DMS153 treated with DMSO at 0.1 percent for 48 hours (cell line): Measurements from ENCODE around the gene ARMC7.
"Not testable (repeated sequence)": the region's sequence is repeated elsewhere in the genome, so short reads cannot be mapped to it uniquely, and the experiment has no call there.

ENCODE experiments used
- DNase-seq: peaks from one replicate; lab custom pipeline; 2025; ENCODE audit not compliant: unreplicated experiment; lab: John Stamatoyannopoulos, UW

The ARMC7 gene

DNA sequence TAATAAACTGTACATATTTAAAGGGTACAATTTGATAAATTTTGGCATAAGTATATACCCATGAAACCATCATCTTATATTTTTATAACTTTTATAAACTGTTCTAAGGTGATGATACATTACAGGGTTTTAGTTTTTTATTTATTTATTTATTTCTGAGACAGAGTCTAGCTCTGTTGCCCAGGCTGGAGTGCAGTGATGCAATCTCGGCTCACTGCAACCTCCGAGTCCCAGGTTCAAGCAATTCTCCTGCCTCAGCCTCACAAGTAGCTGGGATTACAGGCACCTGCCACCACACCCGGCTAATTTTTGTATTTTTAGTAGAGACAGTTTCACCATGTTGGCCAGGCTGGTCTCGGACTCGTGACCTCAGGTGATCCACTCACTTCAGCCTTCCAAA is 18.2 kb downstream of the ARMC7 start:
- not testable (repeated sequence) for DNase-seq

GRCh38 chr17:75128694-75129505 is 19.1 kb downstream of the ARMC7 start:
- DNase-seq: no peak

- DNase-seq: no peak
Measured at GRCh38 chr17:75129576-75129975, 19.8 kb downstream of the ARMC7 start.

DNA sequence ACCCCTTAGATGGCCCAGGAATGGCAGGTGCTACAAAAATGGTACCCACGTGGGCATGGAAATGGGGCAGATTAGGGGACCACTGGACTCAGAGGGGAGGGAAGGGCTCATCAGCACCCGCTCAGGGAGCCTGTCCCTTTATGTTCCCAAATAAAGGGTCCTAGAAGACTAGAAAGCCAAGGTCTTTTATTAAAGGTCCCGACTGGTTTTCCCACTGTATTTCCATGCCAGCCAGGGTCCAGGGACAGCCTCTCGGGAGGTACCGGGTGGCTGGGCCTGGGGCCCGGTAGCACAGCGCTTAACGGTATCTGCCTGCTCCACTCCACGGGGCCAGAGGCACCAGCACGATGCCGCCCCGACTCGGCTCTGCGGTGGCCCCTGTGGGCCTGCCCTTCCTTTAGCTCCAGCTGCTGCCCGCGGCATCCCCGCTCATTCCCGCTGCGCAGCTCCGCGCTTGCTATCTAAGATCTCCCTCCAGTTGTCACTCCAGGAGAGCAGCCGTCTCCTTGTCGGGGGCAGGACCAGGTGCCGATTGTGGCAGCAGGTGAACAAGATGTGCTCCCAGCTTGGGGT is 20.4 kb downstream of the ARMC7 start:
- DNase-seq: no peak

GRCh38 chr17:75130632-75131277 is 21.0 kb downstream of the ARMC7 start:
- no peak for DNase-seq

DNA sequence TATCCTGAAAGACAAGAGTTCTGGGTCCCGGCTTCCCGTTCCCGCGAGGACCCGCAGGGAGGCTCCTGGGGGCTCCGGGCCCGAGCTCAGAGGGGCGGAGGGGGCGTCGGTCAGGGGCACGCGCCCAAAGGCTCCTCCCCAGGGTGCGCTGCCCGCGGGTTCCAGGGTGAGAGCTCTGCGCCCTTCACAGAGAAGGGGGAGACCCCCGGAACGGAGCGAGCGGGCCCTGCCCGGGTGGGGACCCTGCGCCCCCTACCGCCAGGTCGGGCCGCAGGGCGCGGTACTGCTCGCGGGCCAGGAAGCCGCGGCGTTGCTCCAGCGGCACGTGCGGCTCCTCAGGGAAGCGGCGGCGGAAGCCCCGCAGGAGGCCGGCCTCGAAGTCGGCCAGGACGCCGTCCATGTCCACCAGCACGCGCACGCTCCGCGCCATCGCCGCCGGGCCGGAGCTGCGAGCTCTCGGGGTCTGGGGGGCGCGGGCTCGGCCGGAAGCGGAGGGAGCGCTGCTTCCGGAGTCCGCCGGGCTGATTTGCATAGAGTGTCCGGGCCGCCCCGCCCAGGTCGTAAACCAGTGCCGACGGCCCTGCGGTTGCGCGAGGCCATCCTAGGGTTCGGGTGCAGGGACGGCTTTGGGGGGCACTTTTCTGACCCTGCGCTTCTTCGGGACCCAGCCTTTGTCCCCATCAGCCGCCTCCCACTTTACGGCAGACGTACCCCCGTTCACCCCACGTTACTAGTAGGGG is 21.7 kb downstream of the ARMC7 start, which contains the start of gene NT5C:
TSS of gene NT5C (minus strand) at position 465 of the 740 bp plus-strand sequence. CDS start at position 430, 35 bp downstream.
- peak; percentile 47 for DNase-seq

DNA sequence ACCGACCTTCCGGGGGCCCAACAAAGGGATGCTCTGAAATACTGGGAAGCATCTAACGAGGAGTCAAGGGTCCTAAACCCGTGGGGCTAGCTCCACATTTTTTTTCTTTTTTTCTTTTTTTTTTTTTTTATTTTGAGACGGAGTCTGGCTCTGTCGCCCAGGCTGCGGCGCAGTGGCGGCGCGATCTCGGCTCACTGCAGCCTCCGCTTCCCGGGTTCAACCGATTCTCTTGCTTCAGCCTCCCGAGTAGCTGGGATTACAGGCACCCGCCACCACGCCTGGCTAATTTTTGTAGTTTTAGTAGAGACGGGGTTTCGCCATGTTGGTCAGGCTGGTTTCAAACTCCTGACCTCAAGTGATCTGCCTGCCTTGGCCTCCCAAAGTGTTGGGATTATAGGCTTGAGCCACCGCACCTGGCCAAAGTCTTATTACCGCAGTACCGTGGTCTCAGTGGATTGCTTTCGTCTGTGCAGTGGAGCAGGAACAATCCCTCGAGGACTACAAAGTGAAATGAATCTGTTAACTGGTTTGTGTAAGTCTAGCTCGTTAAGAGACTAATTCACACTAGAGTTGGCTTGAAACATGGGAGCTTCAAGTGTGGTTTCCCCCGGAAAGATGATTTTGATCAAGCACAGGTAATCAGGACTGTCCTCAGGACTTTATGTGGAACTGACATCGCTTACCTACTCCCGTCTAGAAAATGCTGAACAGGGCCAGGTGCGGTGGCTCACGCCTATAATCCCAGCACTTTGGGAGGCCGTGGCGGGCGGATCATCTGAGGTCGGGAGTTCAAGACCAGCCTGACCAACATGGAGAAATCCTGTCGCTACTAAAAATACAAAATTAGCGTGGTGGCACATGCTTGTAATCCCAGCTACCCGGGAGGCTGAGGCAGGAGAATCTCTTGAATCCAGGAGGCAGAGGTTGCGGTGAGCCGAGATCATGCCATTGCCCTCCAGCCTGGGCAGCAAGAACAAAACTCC is 22.5 kb downstream of the ARMC7 start:
- not testable (repeated sequence) for DNase-seq

GRCh38 chr17:75133001-75133400 is 23.2 kb downstream of the ARMC7 start:
- DNase-seq: no peak

GRCh38 chr17:75133607-75134347 is 24.0 kb downstream of the ARMC7 start:
- not testable (repeated sequence) for DNase-seq

DNA sequence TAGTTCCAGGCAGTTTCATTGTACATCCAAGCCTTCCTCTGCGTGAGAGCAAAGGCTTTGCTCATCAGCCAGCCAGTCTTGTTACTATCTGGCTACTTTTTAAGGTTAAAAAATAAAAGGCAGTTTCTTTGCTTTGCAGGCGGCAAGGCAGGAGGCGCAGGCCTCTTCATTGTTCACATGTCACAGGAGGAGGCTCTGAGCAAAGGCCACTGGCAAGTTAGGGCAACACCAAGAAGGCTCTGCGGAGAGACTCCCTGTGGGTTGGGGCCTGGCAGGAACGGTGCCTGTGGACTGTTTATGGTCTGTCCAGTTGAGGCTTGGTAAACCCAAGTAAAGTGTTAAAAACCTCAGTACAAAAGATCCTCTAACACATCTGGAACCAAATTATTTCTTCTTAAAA is 25.7 kb downstream of the ARMC7 start:
- no peak for DNase-seq

- no peak for DNase-seq
Measured at GRCh38 chr17:75135946-75136345, 26.2 kb downstream of the ARMC7 start.

DNA sequence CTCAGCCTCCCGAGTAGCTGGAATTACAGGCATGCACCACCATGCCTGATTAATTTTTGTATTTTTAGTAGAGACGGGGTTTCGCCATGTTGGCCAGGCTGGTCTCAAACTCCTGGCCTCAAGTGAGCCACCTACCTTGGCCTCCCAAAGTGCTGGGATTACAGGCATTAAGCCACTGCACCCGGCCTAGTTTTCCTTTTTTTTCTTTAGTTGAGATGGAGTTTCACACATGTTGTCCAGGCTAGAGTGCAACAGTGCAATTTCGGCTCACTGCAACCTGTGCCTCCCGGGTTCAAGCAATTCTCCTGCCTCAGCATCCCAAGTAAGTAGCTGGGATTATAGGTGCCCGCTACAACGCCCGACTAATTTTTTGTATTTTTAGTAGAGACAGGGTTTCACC is 28.0 kb downstream of the ARMC7 start:
- not testable (repeated sequence) for DNase-seq

DNA sequence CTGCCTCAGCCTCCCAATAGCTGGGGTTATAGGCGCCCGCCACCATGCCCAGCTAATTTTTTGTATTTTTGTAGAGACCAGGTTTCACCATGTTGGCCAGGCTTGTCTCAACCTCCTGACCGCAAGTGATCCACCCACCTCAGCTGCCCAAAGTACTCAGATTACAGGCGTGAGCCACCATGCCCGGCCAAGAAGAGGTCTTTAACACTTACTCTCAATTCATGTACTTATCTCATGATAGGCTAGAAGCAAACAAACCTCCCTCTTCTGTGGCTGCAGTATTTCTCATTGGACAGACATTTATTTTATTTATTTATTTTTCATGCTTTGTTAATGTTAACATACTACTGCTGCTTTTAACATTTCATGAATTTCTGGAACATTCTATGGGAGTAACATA is 28.8 kb downstream of the ARMC7 start:
- DNase-seq: no peak

- no peak for DNase-seq
Measured at GRCh38 chr17:75142236-75142971, 32.6 kb downstream of the ARMC7 start.

GRCh38 chr17:75144816-75145512 is 35.2 kb downstream of the ARMC7 start:
- DNase-seq: no peak

- DNase-seq: no peak
Measured at GRCh38 chr17:75146592-75146991, 36.8 kb downstream of the ARMC7 start.

GRCh38 chr17:75147878-75148546 is 38.2 kb downstream of the ARMC7 start:
- DNase-seq: no peak

GRCh38 chr17:75151930-75152329 is 42.2 kb downstream of the ARMC7 start:
- DNase-seq: no peak
